Activated naive CD8-positive, alpha-beta T cell treated with anti-CD3 and anti-CD28 coated beads, Interleukin-2, amount 50 U/mL, for 24 hours (primary cell): ENCODE measurements around the gene C10orf71.

ENCODE experiments used
- ATAC-seq: fragments of 150-1000 bp; cut with Tn5 transposase; one replicate; pipeline ENCODE4 v1.10.0; 2021
- DNase-seq: peaks from one replicate; pipeline ENCODE4 v3.0.0; 2021
- H3K27ac Mint-ChIP-seq: one replicate; pipeline ENCODE4 v1.8.0; 2021; ENCODE audit warnings: mild to moderate bottlenecking, mixed read lengths
- H3K27me3 Mint-ChIP-seq: one replicate; pipeline ENCODE4 v1.8.0; 2021; ENCODE audit warnings: mixed read lengths
- H3K36me3 Mint-ChIP-seq: one replicate; pipeline ENCODE4 v1.8.0; 2021; ENCODE audit warnings: low read depth, mixed read lengths
- H3K4me1 Mint-ChIP-seq: one replicate; pipeline ENCODE4 v1.8.0; 2021; ENCODE audit warnings: mixed read lengths
- H3K4me3 Mint-ChIP-seq: one replicate; pipeline ENCODE4 v1.8.0; 2021; ENCODE audit warnings: mild to moderate bottlenecking, moderate library complexity, mixed read lengths
- H3K9me3 Mint-ChIP-seq: one replicate; pipeline ENCODE4 v1.8.0; 2021; ENCODE audit warnings: mixed read lengths

C10orf71 gene

GRCh38 chr10:49281461-49281860, 17.5 kb upstream of the C10orf71 start:
- peaks cover 5% of the 10 kb centered on the region for H3K4me1 Mint-ChIP-seq
- peak; percentile 8 for DNase-seq

DNA sequence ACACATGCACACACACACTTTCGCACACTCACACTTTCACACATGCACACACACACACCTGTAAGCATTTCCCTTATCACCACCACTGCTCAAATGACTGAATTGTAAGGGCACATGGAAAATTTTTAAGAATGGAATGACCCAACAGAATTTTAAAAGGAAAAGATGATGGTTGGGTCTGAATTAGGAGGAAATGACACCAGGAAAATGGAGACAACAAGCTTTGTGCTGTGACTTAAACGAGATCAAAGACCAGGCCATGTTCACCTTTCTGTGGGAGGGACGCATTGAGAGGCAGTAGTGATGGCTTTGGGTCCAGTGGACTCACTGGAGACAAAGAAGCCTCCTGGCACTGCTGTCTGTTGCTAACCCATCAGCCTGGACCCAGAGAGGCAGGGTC, 16.7 kb upstream of the C10orf71 start:
- ATAC-seq (no peak), DNase-seq (no peak)
- Mint-ChIP-seq H3K4me1 (peaks cover 5% of the 10 kb centered on the region), H3K27ac (no peak overlapping the region), H3K27me3 (peaks cover 3% of the 10 kb centered on the region), H3K4me3 (no peak overlapping the region), H3K9me3 (no peaks in the 10 kb centered on the region), H3K36me3 (no peaks in the 10 kb centered on the region)

More at GRCh38 chr10:49281461-49281860, 17.5 kb upstream of the C10orf71 start:
- no peak for ATAC-seq
- Mint-ChIP-seq H3K4me3 (no peak overlapping the region), H3K27ac (no peak overlapping the region), H3K36me3 (no peaks in the 10 kb centered on the region), H3K27me3 (peaks cover 3% of the 10 kb centered on the region), H3K9me3 (no peaks in the 10 kb centered on the region)

DNA sequence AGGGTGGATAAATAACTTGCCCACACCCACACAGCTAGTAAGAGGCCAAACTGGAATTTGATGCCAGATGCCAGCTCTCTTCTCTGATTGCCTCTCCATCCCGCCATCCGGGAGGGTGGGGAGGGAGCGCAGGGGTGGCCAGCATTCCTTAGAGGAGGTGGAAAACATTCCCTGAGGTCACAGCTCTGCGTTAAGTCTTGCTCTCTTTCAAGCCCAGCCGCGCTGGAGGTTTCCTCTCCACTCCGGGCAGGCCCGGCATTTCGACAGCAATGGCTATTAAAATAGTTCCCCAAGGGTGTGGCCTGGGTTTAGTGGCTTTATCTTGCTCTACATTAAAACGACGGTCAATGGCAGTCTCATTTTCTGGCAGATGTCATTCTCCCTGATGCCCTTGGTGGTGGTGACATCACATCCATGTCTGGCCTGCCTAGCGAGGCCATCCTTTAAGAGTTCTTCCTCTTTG, 16.1 kb upstream of the C10orf71 start:
- Mint-ChIP-seq H3K4me1 (peaks cover 5% of the 10 kb centered on the region), H3K36me3 (no peaks in the 10 kb centered on the region), H3K27ac (no peak overlapping the region), H3K27me3 (peaks cover 3% of the 10 kb centered on the region), H3K9me3 (no peaks in the 10 kb centered on the region), H3K4me3 (no peak overlapping the region)
- DNase-seq = no peak
- no peak for ATAC-seq

DNA sequence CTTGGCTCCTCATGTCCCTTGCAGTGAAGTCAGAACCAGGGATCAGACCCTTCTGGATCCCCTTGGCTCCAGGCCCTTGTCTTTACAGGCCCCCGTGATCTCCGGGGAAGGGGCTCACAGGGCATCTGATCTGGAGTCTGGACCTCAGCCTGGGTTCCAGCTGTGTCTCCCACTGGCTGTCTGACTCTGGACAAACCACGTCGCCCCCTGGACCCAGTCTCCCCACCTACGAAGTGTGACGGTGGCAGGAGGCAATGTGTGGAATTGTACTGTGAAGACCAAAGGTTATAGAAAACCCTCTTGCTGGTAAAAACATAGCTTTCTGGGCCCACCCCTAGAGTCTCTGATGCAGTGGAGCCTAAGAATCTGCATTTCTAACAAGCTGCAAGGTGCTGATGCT, 15.5 kb upstream of the C10orf71 start:
- H3K4me3 Mint-ChIP-seq = no peak overlapping the region
- ATAC-seq (no peak), DNase-seq (no peak)
- H3K9me3 Mint-ChIP-seq = no peaks in the 10 kb centered on the region
- H3K27me3 Mint-ChIP-seq = peaks cover 3% of the 10 kb centered on the region
- no peaks in the 10 kb centered on the region for H3K36me3 Mint-ChIP-seq
- no peak overlapping the region for H3K27ac Mint-ChIP-seq
- H3K4me1 Mint-ChIP-seq = peaks cover 5% of the 10 kb centered on the region

DNA sequence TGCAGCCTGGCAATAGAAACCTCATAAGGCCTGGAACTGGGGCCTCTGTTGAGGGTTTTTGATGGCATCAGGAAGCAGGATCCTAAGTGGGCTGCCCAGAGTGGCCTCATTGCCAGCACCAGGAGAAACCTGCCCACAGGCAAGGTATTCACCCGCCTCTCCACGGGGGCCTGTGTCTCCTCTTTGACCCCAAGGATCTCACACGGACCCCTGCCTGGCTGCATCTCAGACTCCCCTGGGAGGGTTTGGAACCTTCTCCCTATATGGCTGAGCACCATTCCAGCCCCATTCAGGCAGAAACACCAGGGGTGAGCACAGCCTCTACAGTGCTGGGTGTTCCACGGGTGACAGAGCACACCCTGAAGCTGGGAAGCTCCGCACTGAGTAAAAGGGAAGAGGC, 14.6 kb upstream of the C10orf71 start:
- no peak for DNase-seq
- peaks cover 5% of the 10 kb centered on the region for H3K4me1 Mint-ChIP-seq
- no peak overlapping the region for H3K27ac Mint-ChIP-seq
- H3K9me3 Mint-ChIP-seq = no peaks in the 10 kb centered on the region
- ATAC-seq = no peak
- no peak overlapping the region for H3K4me3 Mint-ChIP-seq
- H3K27me3 Mint-ChIP-seq = peaks cover 3% of the 10 kb centered on the region
- H3K36me3 Mint-ChIP-seq = no peaks in the 10 kb centered on the region

- DNase-seq (no peak), ATAC-seq (peak; percentile 36)
- Mint-ChIP-seq H3K36me3 (no peaks in the 10 kb centered on the region), H3K27me3 (peaks cover 2% of the 10 kb centered on the region), H3K4me3 (no peak overlapping the region), H3K27ac (no peak overlapping the region), H3K4me1 (peaks cover under 1% of the 10 kb centered on the region), H3K9me3 (no peaks in the 10 kb centered on the region)
Observed at GRCh38 chr10:49285232-49285631, 13.7 kb upstream of the C10orf71 start.

DNA sequence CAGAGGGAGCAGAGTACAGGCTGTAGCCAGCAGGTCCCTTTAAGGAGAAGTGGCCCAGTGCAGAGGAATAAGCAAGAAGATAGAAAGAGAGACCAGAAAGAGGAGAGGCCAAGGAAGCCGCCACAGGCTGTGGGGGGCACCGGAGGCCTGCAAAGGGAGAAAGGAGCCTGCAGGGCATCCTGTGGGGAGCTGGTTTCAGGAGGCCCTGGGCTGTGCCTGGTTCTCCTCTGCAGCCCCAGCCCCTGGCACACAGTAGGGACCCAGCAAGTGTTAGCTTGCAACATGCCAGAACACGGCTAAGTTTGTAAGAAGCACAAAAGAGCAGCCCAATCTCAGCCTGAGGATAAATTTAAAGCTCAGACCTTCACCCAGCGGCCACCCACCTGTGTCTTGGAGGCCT, 12.3 kb upstream of the C10orf71 start:
- no peak for DNase-seq
- peaks cover 2% of the 10 kb centered on the region for H3K27me3 Mint-ChIP-seq

GRCh38 chr10:49287689-49288340, 11.2 kb upstream of the C10orf71 start:
- H3K27ac Mint-ChIP-seq = no peak overlapping the region
- ATAC-seq (no peak), DNase-seq (no peak)
- peaks cover 2% of the 10 kb centered on the region for H3K27me3 Mint-ChIP-seq
- H3K4me1 Mint-ChIP-seq = no peaks in the 10 kb centered on the region
- H3K4me3 Mint-ChIP-seq = no peak overlapping the region
- H3K9me3 Mint-ChIP-seq = no peaks in the 10 kb centered on the region
- no peaks in the 10 kb centered on the region for H3K36me3 Mint-ChIP-seq

More for the DNA sequence above, 12.3 kb upstream of the C10orf71 start:
- no peaks in the 10 kb centered on the region for H3K9me3 Mint-ChIP-seq
- no peak overlapping the region for H3K27ac Mint-ChIP-seq
- no peaks in the 10 kb centered on the region for H3K36me3 Mint-ChIP-seq
- ATAC-seq = no peak
- H3K4me3 Mint-ChIP-seq = no peak overlapping the region
- no peaks in the 10 kb centered on the region for H3K4me1 Mint-ChIP-seq

DNA sequence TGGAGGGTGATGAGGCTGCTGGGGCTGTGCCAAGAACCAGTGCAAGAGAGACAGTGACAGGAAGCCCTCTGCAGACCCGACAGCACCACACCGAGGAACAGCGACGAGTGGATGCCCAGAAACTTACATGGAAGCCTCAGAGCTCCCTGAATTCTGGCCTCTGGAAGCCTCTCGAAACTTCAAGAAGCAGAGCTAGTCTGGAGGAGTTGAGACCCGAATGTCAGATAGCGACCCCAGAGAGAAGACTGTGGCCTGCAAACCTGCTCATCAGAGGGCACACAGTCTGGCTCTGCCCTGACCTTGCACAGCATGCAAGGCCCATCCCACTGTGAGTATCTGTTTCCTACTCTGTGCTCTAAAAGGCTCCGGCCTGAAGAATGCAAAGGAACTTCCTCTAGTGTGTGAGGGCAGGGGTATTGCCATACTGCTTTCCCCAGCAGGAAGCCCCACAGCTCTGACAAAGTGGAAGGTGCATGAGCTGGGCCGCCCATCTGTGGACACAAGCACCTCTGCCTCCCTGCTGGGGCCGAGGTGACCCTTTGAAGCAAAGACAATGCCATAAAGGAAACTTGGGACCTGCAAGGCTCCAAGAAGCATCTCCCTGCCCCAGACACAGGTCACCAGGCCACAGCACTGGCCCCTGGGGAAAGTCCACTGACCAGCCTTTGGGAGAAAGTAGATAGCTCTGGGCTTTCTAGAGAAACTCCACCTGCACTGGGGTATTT, 10.5 kb upstream of the C10orf71 start:
- no peak for DNase-seq
- H3K4me1 Mint-ChIP-seq = no peaks in the 10 kb centered on the region
- H3K27ac Mint-ChIP-seq = no peak overlapping the region
- no peaks in the 10 kb centered on the region for H3K36me3 Mint-ChIP-seq
- H3K4me3 Mint-ChIP-seq = no peak overlapping the region
- peaks cover 2% of the 10 kb centered on the region for H3K27me3 Mint-ChIP-seq
- no peak for ATAC-seq
- H3K9me3 Mint-ChIP-seq = no peaks in the 10 kb centered on the region

- ATAC-seq (no peak), DNase-seq (no peak)
- Mint-ChIP-seq H3K27me3 (peaks cover 2% of the 10 kb centered on the region), H3K4me1 (no peaks in the 10 kb centered on the region), H3K36me3 (no peaks in the 10 kb centered on the region), H3K9me3 (no peaks in the 10 kb centered on the region), H3K4me3 (no peak overlapping the region), H3K27ac (no peak overlapping the region)
Observed at GRCh38 chr10:49289480-49289879, 9.5 kb upstream of the C10orf71 start.

DNA sequence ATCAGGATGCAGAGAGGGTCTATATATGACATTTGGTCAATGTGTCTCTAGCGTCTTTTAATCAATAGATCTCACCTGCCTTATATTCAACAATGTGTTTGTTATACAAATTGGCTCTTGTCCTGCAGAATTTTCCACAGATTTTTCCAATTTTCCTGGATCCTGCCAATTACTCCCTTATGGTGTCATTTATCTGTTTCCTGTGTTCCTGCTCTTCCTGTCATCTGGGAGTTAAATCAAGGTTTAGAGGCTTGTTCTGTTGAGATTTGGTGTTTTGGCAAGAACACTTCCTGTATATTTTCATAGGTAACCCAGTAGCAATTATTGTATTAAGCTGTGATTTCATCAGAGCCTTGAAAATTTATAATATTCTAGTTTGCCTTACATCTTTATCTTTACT, 8.8 kb upstream of the C10orf71 start:
- H3K9me3 Mint-ChIP-seq = no peaks in the 10 kb centered on the region
- peaks cover 2% of the 10 kb centered on the region for H3K27me3 Mint-ChIP-seq
- no peaks in the 10 kb centered on the region for H3K4me1 Mint-ChIP-seq
- ATAC-seq = no peak
- DNase-seq = no peak
- H3K4me3 Mint-ChIP-seq = no peak overlapping the region
- H3K36me3 Mint-ChIP-seq = no peaks in the 10 kb centered on the region
- H3K27ac Mint-ChIP-seq = no peak overlapping the region

DNA sequence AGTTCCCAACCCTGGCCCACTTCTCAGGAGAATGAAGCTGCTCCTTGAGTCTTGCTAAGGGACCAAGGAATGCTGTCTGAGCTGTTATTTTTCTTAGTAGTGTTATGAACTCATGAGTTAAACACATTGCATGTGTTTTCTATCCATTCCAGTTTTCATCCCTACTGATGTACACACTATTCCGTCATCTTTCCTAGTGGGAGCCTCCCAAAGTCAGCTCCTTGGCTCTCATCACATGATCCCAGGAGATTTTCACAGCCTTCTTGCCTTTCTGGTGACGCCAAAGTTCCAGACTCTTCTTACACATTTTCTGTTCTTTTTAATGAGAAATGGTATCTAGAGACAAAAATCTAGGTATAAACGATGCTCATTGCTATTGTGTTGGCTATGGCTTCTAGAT, 8.4 kb upstream of the C10orf71 start:
- no peak overlapping the region for H3K27ac Mint-ChIP-seq
- no peaks in the 10 kb centered on the region for H3K36me3 Mint-ChIP-seq
- no peak for DNase-seq
- no peaks in the 10 kb centered on the region for H3K4me1 Mint-ChIP-seq
- no peak for ATAC-seq
- peaks cover 2% of the 10 kb centered on the region for H3K27me3 Mint-ChIP-seq
- H3K9me3 Mint-ChIP-seq = no peaks in the 10 kb centered on the region
- no peak overlapping the region for H3K4me3 Mint-ChIP-seq

- Mint-ChIP-seq H3K36me3 (no peaks in the 10 kb centered on the region), H3K9me3 (no peaks in the 10 kb centered on the region), H3K27me3 (peaks cover 2% of the 10 kb centered on the region), H3K4me3 (no peak overlapping the region), H3K4me1 (no peaks in the 10 kb centered on the region), H3K27ac (no peak overlapping the region)
- DNase-seq (no peak), ATAC-seq (no peak)
Observed at GRCh38 chr10:49292565-49293207, 6.3 kb upstream of the C10orf71 start.

GRCh38 chr10:49293208-49293603, 5.8 kb upstream of the C10orf71 start:
- H3K27me3 Mint-ChIP-seq = peaks cover 2% of the 10 kb centered on the region
- no peak for ATAC-seq
- no peak overlapping the region for H3K27ac Mint-ChIP-seq
- no peaks in the 10 kb centered on the region for H3K4me1 Mint-ChIP-seq
- no peak for DNase-seq
- H3K4me3 Mint-ChIP-seq = no peak overlapping the region
- H3K36me3 Mint-ChIP-seq = no peaks in the 10 kb centered on the region
- no peaks in the 10 kb centered on the region for H3K9me3 Mint-ChIP-seq

DNA sequence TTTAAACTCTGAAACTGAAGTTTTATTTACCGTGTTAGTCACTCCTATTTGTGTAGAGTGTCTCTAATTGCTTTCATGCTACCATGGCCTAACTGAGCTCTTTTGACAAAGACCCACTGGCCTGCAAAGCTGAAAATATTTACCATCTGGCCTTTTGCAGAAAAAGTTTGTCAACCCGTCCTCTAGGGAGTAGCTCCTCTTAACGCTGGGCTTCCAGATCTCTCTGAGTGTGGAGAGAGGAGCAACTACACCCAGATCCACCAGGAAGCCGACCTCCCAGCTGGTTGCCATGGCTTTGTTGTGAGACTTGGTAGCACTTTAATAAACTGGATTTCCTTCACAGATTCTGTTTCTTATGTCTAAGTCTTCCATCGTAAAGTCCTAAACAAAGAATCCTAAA, 4.2 kb upstream of the C10orf71 start:
- Mint-ChIP-seq H3K36me3 (no peaks in the 10 kb centered on the region), H3K4me1 (peaks cover 6% of the 10 kb centered on the region), H3K4me3 (no peak overlapping the region), H3K9me3 (no peaks in the 10 kb centered on the region), H3K27ac (no peak overlapping the region), H3K27me3 (no peaks in the 10 kb centered on the region)
- ATAC-seq (no peak), DNase-seq (no peak)
